Activated CD4-positive, CD25-positive, alpha-beta regulatory T cell treated with anti-CD3 and anti-CD28 coated beads, Interleukin-2, amount 50 U/mL, for 16 hours (primary cell): ENCODE measurements around the gene LMCD1.

Experiments used
- DNase-seq: peaks from one replicate; pipeline ENCODE4 v3.0.0-alpha.2; 2020; ENCODE audit warnings: low read depth, low spot score

Gene LMCD1

GRCh38 chr3:8617921-8618320, 116.3 kb downstream of the LMCD1 start:
- DNase-seq, result no peak

GRCh38 chr3:8618950-8619349, 117.3 kb downstream of the LMCD1 start:
- no peak for DNase-seq

- DNase-seq, result no peak
Measured at GRCh38 chr3:8619548-8619947, 117.9 kb downstream of the LMCD1 start.

GRCh38 chr3:8621141-8621540, 119.5 kb downstream of the LMCD1 start:
- DNase-seq, result no peak

- no peak for DNase-seq
Measured at GRCh38 chr3:8621872-8622271, 120.2 kb downstream of the LMCD1 start.

- no peak for DNase-seq
Measured at GRCh38 chr3:8622873-8623691, 121.5 kb downstream of the LMCD1 start.

- DNase-seq, result no peak
Measured at GRCh38 chr3:8623741-8624140, 122.1 kb downstream of the LMCD1 start.
